Sigmoid colon (tissue), 4 donors: ENCODE data around the gene SMCHD1.

Experiments used
- CTCF ChIP-seq, 4 experiments: fragments of 450-650 bp in 3 of 4; fragments of 200-600 bp in 1 of 4; IDR thresholded peaks; one replicate each; pipeline ENCODE4 v1.5.1; 2016 to 2019; ENCODE audit warnings: antibody characterized with exemption in 4 of 4, mild to moderate bottlenecking in 3 of 4, moderate library complexity in 2 of 4
- POLR2A ChIP-seq, 2 donors: fragments of 450-650 bp; IDR thresholded peaks; one replicate each; pipeline ENCODE4 v1.6.1; 2016; ENCODE audit warnings: antibody characterized with exemption in 2 of 2, mild to moderate bottlenecking in 2 of 2, moderate library complexity in 2 of 2
- POLR2AphosphoS5 ChIP-seq, 4 donors: sonication (generic); formaldehyde crosslinking; IDR thresholded peaks; one replicate each; pipeline ENCODE4 v1.6.1; 2017; ENCODE audit warnings: antibody characterized with exemption in 4 of 4

- TF ChIP-seq CTCF (IDR thresholded peaks at IDR 0.05) = no peak
- TF ChIP-seq POLR2A (IDR thresholded peaks at IDR 0.05) = no peak
- no peak for TF ChIP-seq POLR2AphosphoS5 (IDR thresholded peaks at IDR 0.05)
Measured at GRCh38 chr18:2627821-2628276, 27.7 kb upstream of the SMCHD1 start.
